NT2/D1 (cell line): Measurements from ENCODE around the gene CPEB2.

Experiments
- SUZ12 ChIP-seq: IDR thresholded peaks from 2 replicates; pipeline ENCODE4 v1.6.1; 2011; ENCODE audit not compliant: insufficient read length, insufficient read depth; ENCODE audit errors: extremely low read depth
- YY1 ChIP-seq: IDR thresholded peaks from 2 replicates; pipeline ENCODE4 v1.6.1; 2011; ENCODE audit not compliant: insufficient read length, insufficient read depth
- ZNF274 ChIP-seq: IDR thresholded peaks from 2 replicates; pipeline ENCODE4 v1.6.1; 2011; ENCODE audit warnings: mild to moderate bottlenecking, low read depth, low read length

DNA sequence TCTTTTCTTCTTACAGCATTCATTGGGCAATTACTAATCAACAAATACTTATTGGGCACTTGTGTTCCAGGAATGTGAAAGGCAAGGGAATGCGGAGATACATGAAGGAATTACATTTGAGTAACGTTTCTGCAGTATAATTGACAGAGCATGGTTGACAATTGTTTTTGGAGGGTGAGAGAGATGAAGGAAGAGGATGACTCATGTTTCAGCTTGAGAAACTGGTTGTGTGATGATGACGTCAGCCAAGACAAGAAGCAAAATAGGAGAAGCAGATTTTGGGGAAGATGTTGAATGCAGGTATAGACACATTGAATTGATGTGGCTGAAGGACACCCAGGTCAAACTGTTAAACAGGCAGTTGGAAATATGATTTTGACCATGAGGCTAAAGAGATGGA, 8.0 kb upstream of the CPEB2 start:
- TF ChIP-seq SUZ12 = no peak
- no peak for TF ChIP-seq YY1
- no peak for TF ChIP-seq ZNF274
